Astrocyte (in vitro differentiated cells and primary cell): Measurements from ENCODE around the gene TMEM107. TPM values are rescaled to one million over a fixed set of nuclear protein-coding genes. Genes with fewer than 3 reads are reported as not detected.

Experiments
- DNase-seq: peaks from one replicate; pipeline ENCODE4 v3.0.0-alpha.2; 2010; ENCODE audit warnings: low read depth
- FAIRE-seq: peaks from 2 replicates; lab custom pipeline; 2011; peaks lifted over from hg19 to GRCh38; lab: Jason Lieb, UNC
- H2AFZ ChIP-seq: 2 replicates; pipeline ENCODE4 v1.6.0; 2012; ENCODE audit warnings: low read depth, low read length, inconsistent platforms
- H3K27ac ChIP-seq: 2 replicates; pipeline ENCODE4 v1.5.1; 2011; ENCODE audit warnings: low read depth, low read length, inconsistent platforms
- H3K27me3 ChIP-seq: 2 replicates; pipeline ENCODE4 v1.6.0; 2011; ENCODE audit warnings: low read length, inconsistent platforms; ENCODE audit not compliant: insufficient read depth
- H3K36me3 ChIP-seq: 2 replicates; pipeline ENCODE4 v1.5.1; 2011; ENCODE audit warnings: low read length, inconsistent platforms; ENCODE audit not compliant: insufficient read depth
- H3K4me1 ChIP-seq: 2 replicates; pipeline ENCODE4 v1.5.1; 2011; ENCODE audit warnings: low read length, inconsistent platforms; ENCODE audit not compliant: insufficient read depth
- H3K4me2 ChIP-seq: 2 replicates; pipeline ENCODE4 v1.6.0; 2012; ENCODE audit warnings: low read length, inconsistent platforms
- H3K4me3 ChIP-seq: 2 replicates; pipeline ENCODE4 v1.5.1; 2011; ENCODE audit warnings: low read depth, mild to moderate bottlenecking, low read length, inconsistent platforms; ENCODE audit not compliant: insufficient read depth
- H3K79me2 ChIP-seq: 2 replicates; pipeline ENCODE4 v1.6.0; 2012; ENCODE audit warnings: mild to moderate bottlenecking, low read length, inconsistent platforms; ENCODE audit not compliant: insufficient read depth
- H3K9ac ChIP-seq: 2 replicates; pipeline ENCODE4 v1.6.0; 2012; ENCODE audit warnings: mild to moderate bottlenecking, low read length, inconsistent platforms
- H3K9me3 ChIP-seq: 2 replicates; pipeline ENCODE4 v1.5.1; 2012; ENCODE audit warnings: low read depth, mild to moderate bottlenecking, low read length, inconsistent platforms; ENCODE audit not compliant: insufficient read depth
- H4K20me1 ChIP-seq: 2 replicates; pipeline ENCODE4 v1.6.0; 2012; ENCODE audit warnings: low read length, inconsistent platforms; ENCODE audit not compliant: insufficient read depth
- H3K27ac Mint-ChIP-seq: one replicate; pipeline ENCODE4 v1.8.0; 2021; ENCODE audit warnings: mild to moderate bottlenecking, mixed read lengths; ENCODE audit not compliant: unreplicated experiment
- H3K27me3 Mint-ChIP-seq: one replicate; pipeline ENCODE4 v1.8.0; 2021; ENCODE audit warnings: low read depth, mixed read lengths; ENCODE audit not compliant: unreplicated experiment
- H3K36me3 Mint-ChIP-seq: one replicate; pipeline ENCODE4 v1.8.0; 2021; ENCODE audit warnings: low read depth, mixed read lengths; ENCODE audit not compliant: unreplicated experiment
- H3K4me1 Mint-ChIP-seq: one replicate; pipeline ENCODE4 v1.8.0; 2021; ENCODE audit warnings: low read depth, mixed read lengths; ENCODE audit not compliant: unreplicated experiment
- H3K4me3 Mint-ChIP-seq: one replicate; pipeline ENCODE4 v1.8.0; 2021; ENCODE audit warnings: mild to moderate bottlenecking, moderate library complexity, mixed read lengths; ENCODE audit not compliant: unreplicated experiment
- H3K9me3 Mint-ChIP-seq: one replicate; pipeline ENCODE4 v1.8.0; 2021; ENCODE audit warnings: mild to moderate bottlenecking, mixed read lengths; ENCODE audit not compliant: unreplicated experiment
- EZH2 ChIP-seq: IDR thresholded peaks from 2 replicates; pipeline ENCODE4 v1.6.1; 2012; ENCODE audit warnings: mild to moderate bottlenecking, low read length, inconsistent platforms; ENCODE audit not compliant: insufficient read depth
- total RNA-seq: library from RNA; stranded (reverse); gene quantifications from 2 replicates; pipeline ENCODE4 v1.2.1, GENCODE V29; 2021
- TF ChIP-seq, protein P1 (sequence below): IDR thresholded peaks from 2 replicates; pipeline ENCODE4 v1.5.1; 2011; ENCODE audit warnings: low read depth, mild to moderate bottlenecking, inconsistent platforms, low read length, moderate library complexity; ENCODE audit not compliant: insufficient read depth

The TMEM107 gene
- total RNA-seq, 1 donor from 2014 or later, result 9.4 TPM

- TF ChIP-seq, protein P1, sequence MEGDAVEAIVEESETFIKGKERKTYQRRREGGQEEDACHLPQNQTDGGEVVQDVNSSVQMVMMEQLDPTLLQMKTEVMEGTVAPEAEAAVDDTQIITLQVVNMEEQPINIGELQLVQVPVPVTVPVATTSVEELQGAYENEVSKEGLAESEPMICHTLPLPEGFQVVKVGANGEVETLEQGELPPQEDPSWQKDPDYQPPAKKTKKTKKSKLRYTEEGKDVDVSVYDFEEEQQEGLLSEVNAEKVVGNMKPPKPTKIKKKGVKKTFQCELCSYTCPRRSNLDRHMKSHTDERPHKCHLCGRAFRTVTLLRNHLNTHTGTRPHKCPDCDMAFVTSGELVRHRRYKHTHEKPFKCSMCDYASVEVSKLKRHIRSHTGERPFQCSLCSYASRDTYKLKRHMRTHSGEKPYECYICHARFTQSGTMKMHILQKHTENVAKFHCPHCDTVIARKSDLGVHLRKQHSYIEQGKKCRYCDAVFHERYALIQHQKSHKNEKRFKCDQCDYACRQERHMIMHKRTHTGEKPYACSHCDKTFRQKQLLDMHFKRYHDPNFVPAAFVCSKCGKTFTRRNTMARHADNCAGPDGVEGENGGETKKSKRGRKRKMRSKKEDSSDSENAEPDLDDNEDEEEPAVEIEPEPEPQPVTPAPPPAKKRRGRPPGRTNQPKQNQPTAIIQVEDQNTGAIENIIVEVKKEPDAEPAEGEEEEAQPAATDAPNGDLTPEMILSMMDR, result no peak
- TF ChIP-seq EZH2, result no peak
- Histone ChIP-seq H3K9ac (no peak overlapping the region), H3K27ac (no peak overlapping the region), H3K4me2 (no peak overlapping the region), H3K9me3 (no peaks in the 10 kb centered on the region), H2AFZ (no peak overlapping the region), H3K4me1 (peaks cover 6% of the 10 kb centered on the region), H3K36me3 (peaks cover 3% of the 10 kb centered on the region), H3K27me3 (no peaks in the 10 kb centered on the region), H3K4me3 (no peak overlapping the region), H3K79me2 (no peaks in the 10 kb centered on the region), H4K20me1 (peaks cover 4% of the 10 kb centered on the region)
- Mint-ChIP-seq H3K27ac (no peak overlapping the region), H3K36me3 (peaks cover 37% of the 10 kb centered on the region), H3K9me3 (peaks cover 2% of the 10 kb centered on the region), H3K4me1 (no peaks in the 10 kb centered on the region), H3K4me3 (no peak overlapping the region), H3K27me3 (no peaks in the 10 kb centered on the region)
- no peak for DNase-seq
- FAIRE-seq, result no peak
Observed at GRCh38 chr17:8142887-8143580, 33.1 kb downstream of the TMEM107 start.

DNA sequence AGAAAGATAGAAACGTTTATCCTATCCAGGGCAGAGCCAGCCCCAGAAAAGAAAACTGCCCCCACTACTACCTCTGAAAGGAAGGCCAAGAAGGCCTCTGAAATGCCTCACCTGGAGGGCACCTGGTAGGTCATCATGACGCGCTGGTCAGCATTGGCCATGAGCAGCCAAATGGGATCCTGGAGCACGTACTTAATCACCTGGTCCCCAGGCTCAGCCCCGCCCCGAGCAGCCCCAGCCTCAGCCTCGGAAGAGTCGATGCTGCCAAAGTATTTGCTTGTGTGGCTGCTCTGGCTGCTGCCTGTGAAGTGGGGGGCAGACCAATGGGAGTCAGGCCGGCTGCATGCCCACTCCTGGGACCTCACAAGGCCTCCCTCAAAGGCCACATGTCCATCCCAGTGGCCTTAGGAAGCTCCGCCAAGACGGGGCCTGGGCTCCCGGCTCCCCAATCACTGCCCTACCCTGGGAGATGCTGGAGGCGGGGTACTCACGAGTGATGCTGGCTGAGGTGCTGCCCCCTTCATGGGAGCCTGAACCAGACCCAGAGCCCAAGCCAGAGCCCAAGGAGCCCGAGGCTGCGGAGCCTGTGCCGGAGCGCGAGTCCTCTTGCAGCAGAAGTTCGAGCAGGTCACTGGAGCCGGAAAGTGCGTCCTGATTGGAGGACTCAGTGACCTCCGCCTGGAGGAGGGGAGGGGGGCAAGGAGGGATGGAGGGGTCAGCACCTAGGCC, 33.9 kb downstream of the TMEM107 start:
- Mint-ChIP-seq H3K4me1 (no peaks in the 10 kb centered on the region), H3K27ac (no peak overlapping the region), H3K36me3 (peaks cover 33% of the 10 kb centered on the region), H3K27me3 (no peaks in the 10 kb centered on the region), H3K9me3 (peaks cover 2% of the 10 kb centered on the region), H3K4me3 (no peak overlapping the region)
- Histone ChIP-seq H3K9me3 (no peaks in the 10 kb centered on the region), H3K27ac (no peak overlapping the region), H3K36me3 (peaks cover 3% of the 10 kb centered on the region), H3K4me3 (no peak overlapping the region), H3K4me2 (no peak overlapping the region), H3K4me1 (peaks cover 6% of the 10 kb centered on the region), H2AFZ (no peak overlapping the region), H3K9ac (no peak overlapping the region), H3K27me3 (no peaks in the 10 kb centered on the region), H3K79me2 (no peaks in the 10 kb centered on the region), H4K20me1 (peaks cover 4% of the 10 kb centered on the region)
- FAIRE-seq (no peak), DNase-seq (no peak)
- TF ChIP-seq EZH2, result no peak
- TF ChIP-seq, protein P1, result no peak

GRCh38 chr17:8141741-8142140, 34.4 kb downstream of the TMEM107 start:
- Mint-ChIP-seq H3K9me3 (no peaks in the 10 kb centered on the region), H3K4me1 (no peaks in the 10 kb centered on the region), H3K36me3 (peaks cover 30% of the 10 kb centered on the region), H3K27me3 (no peaks in the 10 kb centered on the region), H3K27ac (no peak overlapping the region), H3K4me3 (no peak overlapping the region)
- no peaks in the 10 kb centered on the region for H3K36me3 ChIP-seq
- H4K20me1 ChIP-seq, result peaks cover 4% of the 10 kb centered on the region
- H3K4me2 ChIP-seq, result no peak overlapping the region
- no peaks in the 10 kb centered on the region for H3K27me3 ChIP-seq
- no peak for DNase-seq
- H2AFZ ChIP-seq, result no peak overlapping the region
- H3K27ac ChIP-seq, result no peak overlapping the region
- peaks cover 6% of the 10 kb centered on the region for H3K4me1 ChIP-seq
- H3K4me3 ChIP-seq, result no peak overlapping the region
- H3K79me2 ChIP-seq, result no peaks in the 10 kb centered on the region
- no peaks in the 10 kb centered on the region for H3K9me3 ChIP-seq
- TF ChIP-seq, protein P1, result no peak
- TF ChIP-seq EZH2, result no peak
- no peak overlapping the region for H3K9ac ChIP-seq
- FAIRE-seq, result no peak
